GM23338 (cell line): ENCODE measurements around the gene SLC44A4.
"Not testable (repeated sequence)": the region's sequence is repeated elsewhere in the genome, so short reads cannot be mapped to it uniquely, and the experiment has no call there.

Source experiments
- ETS1 ChIP-seq: IDR thresholded peaks from 2 replicates; pipeline ENCODE4 v1.6.1; 2016; ENCODE audit warnings: antibody characterized with exemption
- EZH2 ChIP-seq: fragments of 200-600 bp; sonication (generic); IDR thresholded peaks from one replicate; pipeline ENCODE4 v1.8.0; 2017; ENCODE audit warnings: antibody characterized with exemption, mild to moderate bottlenecking, low read depth; ENCODE audit not compliant: unreplicated experiment
- EZH2phosphoT487 ChIP-seq: fragments of 200-600 bp; sonication (generic); IDR thresholded peaks from one replicate; pipeline ENCODE4 v1.8.1; 2018; ENCODE audit warnings: antibody characterized with exemption; ENCODE audit not compliant: unreplicated experiment
- JUNB ChIP-seq: IDR thresholded peaks from one replicate; pipeline ENCODE4 v1.6.1; 2016; ENCODE audit warnings: antibody characterized with exemption; ENCODE audit not compliant: unreplicated experiment
- POLR2AphosphoS5 ChIP-seq: IDR thresholded peaks from 2 replicates; pipeline ENCODE4 v1.6.1; 2016; ENCODE audit warnings: antibody characterized with exemption, low read depth
- TF ChIP-seq, protein P1 (sequence below), 2 experiments: fragments of 200-600 bp in 1 of 2; sonication (generic) in 1 of 2; conservative IDR thresholded peaks; 2 replicates each; pipeline versions ENCODE4 v1.5.1 to v1.6.1; 2016 to 2017; ENCODE audit warnings: antibody characterized with exemption in 2 of 2, low read depth in 2 of 2, mild to moderate bottlenecking in 2 of 2, moderate library complexity in 1 of 2
- TF ChIP-seq, protein P2 (sequence below): IDR thresholded peaks from one replicate; pipeline ENCODE4 v1.6.1; 2018; ENCODE audit warnings: antibody characterized with exemption; ENCODE audit not compliant: unreplicated experiment

DNA sequence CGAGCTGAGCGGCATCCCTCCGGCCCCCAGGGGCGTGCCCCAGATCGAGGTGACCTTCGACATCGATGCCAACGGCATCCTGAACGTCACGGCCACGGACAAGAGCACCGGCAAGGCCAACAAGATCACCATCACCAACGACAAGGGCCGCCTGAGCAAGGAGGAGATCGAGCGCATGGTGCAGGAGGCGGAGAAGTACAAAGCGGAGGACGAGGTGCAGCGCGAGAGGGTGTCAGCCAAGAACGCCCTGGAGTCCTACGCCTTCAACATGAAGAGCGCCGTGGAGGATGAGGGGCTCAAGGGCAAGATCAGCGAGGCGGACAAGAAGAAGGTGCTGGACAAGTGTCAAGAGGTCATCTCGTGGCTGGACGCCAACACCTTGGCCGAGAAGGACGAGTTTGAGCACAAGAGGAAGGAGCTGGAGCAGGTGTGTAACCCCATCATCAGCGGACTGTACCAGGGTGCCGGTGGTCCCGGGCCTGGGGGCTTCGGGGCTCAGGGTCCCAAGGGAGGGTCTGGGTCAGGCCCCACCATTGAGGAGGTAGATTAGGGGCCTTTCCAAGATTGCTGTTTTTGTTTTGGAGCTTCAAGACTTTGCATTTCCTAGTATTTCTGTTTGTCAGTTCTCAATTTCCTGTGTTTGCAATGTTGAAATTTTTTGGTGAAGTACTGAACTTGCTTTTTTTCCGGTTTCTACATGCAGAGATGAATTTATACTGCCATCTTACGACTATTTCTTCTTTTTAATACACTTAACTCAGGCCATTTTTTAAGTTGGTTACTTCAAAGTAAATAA is 61.5 kb downstream of the SLC44A4 start:
- TF ChIP-seq, protein P1, sequence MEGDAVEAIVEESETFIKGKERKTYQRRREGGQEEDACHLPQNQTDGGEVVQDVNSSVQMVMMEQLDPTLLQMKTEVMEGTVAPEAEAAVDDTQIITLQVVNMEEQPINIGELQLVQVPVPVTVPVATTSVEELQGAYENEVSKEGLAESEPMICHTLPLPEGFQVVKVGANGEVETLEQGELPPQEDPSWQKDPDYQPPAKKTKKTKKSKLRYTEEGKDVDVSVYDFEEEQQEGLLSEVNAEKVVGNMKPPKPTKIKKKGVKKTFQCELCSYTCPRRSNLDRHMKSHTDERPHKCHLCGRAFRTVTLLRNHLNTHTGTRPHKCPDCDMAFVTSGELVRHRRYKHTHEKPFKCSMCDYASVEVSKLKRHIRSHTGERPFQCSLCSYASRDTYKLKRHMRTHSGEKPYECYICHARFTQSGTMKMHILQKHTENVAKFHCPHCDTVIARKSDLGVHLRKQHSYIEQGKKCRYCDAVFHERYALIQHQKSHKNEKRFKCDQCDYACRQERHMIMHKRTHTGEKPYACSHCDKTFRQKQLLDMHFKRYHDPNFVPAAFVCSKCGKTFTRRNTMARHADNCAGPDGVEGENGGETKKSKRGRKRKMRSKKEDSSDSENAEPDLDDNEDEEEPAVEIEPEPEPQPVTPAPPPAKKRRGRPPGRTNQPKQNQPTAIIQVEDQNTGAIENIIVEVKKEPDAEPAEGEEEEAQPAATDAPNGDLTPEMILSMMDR (conservative IDR thresholded peaks at IDR 0.05; ENCODE audit: low read depth in 2 of 2), result not testable (repeated sequence)
- not testable (repeated sequence) for TF ChIP-seq JUNB, ETS1, EZH2, EZH2phosphoT487, POLR2AphosphoS5
- TF ChIP-seq, protein P2, sequence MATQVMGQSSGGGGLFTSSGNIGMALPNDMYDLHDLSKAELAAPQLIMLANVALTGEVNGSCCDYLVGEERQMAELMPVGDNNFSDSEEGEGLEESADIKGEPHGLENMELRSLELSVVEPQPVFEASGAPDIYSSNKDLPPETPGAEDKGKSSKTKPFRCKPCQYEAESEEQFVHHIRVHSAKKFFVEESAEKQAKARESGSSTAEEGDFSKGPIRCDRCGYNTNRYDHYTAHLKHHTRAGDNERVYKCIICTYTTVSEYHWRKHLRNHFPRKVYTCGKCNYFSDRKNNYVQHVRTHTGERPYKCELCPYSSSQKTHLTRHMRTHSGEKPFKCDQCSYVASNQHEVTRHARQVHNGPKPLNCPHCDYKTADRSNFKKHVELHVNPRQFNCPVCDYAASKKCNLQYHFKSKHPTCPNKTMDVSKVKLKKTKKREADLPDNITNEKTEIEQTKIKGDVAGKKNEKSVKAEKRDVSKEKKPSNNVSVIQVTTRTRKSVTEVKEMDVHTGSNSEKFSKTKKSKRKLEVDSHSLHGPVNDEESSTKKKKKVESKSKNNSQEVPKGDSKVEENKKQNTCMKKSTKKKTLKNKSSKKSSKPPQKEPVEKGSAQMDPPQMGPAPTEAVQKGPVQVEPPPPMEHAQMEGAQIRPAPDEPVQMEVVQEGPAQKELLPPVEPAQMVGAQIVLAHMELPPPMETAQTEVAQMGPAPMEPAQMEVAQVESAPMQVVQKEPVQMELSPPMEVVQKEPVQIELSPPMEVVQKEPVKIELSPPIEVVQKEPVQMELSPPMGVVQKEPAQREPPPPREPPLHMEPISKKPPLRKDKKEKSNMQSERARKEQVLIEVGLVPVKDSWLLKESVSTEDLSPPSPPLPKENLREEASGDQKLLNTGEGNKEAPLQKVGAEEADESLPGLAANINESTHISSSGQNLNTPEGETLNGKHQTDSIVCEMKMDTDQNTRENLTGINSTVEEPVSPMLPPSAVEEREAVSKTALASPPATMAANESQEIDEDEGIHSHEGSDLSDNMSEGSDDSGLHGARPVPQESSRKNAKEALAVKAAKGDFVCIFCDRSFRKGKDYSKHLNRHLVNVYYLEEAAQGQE, result not testable (repeated sequence)
